ENCODE data around the gene KRTAP10-11.

KRTAP10-11 gene

GRCh38 chr21:44695641-44696040 is 49.4 kb downstream of the KRTAP10-11 start:
- DNase-seq (ENCODE audit: low read depth), result no peak

GRCh38 chr21:44696572-44696971 is 50.4 kb downstream of the KRTAP10-11 start:
- no peak for DNase-seq (ENCODE audit: low read depth)

All from activated gamma-delta T cell treated with anti-CD3 and anti-CD28 coated beads, Interleukin-2, amount 50 U/mL, for 16 hours (primary cell).